ENCODE data around the gene GIMAP6.
"Not testable (repeated sequence)": the region's sequence is repeated elsewhere in the genome, so short reads cannot be mapped to it uniquely, and the experiment has no call there.

Gene GIMAP6

DNA sequence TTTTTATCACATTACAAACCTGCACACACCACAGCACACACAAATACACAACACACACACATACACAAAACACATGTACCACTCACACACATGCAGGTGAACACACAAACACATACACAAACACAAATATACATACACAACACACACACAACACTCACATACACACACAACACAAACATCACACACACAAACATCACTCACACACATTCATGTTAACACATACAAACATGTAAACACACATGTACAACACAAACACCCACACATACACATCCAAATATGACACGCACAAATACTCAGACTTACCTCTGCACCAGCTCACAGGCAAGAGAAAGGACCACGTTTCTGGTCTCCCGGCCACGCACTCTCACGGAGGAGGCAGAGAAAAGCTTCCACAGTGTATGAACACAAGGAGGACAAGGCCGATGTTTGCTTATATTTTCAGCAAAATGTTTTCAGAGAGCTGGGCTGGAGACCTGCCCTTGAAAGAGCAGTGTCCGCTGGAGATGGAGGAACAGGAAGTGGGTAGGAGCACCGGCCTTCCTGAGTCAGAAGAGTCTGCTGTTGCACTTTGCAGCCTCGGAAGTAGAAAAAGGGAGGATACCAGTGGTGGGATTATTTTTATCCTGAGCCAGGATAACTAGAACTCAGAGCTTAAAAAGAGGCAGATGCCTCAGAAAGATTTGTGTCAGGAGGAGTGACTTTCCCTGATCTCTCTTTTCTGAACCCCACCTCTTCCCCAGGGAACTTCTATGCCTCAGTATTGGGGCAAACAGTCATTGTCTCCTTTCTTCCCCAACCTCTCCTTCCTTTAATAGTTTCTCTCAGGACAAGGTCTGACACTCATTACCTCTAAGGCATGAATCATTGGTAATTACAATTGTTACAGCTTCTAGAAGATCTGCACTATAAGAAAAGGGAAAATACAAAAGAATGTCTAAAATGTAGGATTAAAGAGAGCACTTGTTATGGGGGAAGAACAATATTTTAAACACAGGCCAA, at the start of gene GIMAP6:
Gene GIMAP6, minus strand, starts transcription at position 520 of the 999 bp plus-strand sequence. CDS start 2,243 bp downstream, outside the sequence.
- Histone ChIP-seq H3K4me3 (ENCODE audit: low read length) (no peak within 1 kb of the TSS), H2AFZ (ENCODE audit: low read depth, low read length) (no peak within 1 kb of the TSS), H3K36me3 (ENCODE audit: insufficient read depth, low read length) (no peaks in the 10 kb centered on the region), H3K4me1 (ENCODE audit: insufficient read depth, low read length) (no peaks in the 10 kb centered on the region), H3K9me3 (ENCODE audit: low read length) (no peaks in the 10 kb centered on the region), H3K27me3 (ENCODE audit: insufficient read depth, low read length) (no peaks in the 10 kb centered on the region)

DNA sequence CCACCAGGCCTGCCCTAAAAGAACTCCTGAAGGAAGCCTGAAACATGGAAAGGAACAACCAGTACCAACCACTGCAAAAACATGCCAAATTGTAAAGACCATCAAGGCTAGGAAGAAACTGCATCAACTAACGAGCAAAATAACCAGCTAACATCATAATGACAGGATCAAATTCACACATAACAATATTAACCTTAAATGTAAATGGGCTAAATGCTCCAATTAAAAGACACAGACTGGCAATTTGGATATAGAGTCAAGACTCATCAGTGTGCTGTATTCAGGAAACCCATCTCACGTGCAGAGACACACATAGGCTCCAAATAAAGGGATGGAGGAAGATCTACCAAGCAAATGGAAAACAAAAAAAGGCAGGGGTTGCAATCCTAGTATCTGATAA, 48.2 kb upstream of the GIMAP6 start:
- not testable (repeated sequence) for H2AFZ ChIP-seq (ENCODE audit: low read depth, low read length); H3K9me3 ChIP-seq (ENCODE audit: low read length); H3K4me3 ChIP-seq (ENCODE audit: low read length); H3K4me1 ChIP-seq (ENCODE audit: insufficient read depth, low read length); H3K36me3 ChIP-seq (ENCODE audit: insufficient read depth, low read length); H3K27me3 ChIP-seq (ENCODE audit: insufficient read depth, low read length)

DNA sequence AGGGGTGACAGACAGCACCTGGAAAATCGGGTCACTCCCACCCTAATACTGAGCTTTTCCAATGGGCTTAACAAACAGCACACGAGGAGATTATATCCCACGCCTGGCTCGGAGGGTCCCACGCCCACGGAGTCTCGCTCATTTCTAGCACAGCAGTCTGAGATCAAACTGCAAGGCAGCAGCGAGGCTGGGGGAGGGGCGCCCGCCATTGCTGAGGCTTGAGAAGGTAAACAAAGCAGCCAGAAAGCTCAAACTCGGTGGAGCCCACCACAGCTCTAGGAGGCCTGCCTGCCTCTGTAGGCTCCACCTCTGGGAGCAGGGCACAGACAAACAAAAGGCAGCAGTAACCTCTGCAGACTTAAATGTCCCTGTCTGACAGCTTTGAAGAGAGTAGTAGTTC, 46.4 kb upstream of the GIMAP6 start:
- H3K36me3 ChIP-seq (ENCODE audit: insufficient read depth, low read length); H3K9me3 ChIP-seq (ENCODE audit: low read length); H3K4me3 ChIP-seq (ENCODE audit: low read length); H3K4me1 ChIP-seq (ENCODE audit: insufficient read depth, low read length); H3K27me3 ChIP-seq (ENCODE audit: insufficient read depth, low read length); H2AFZ ChIP-seq (ENCODE audit: low read depth, low read length): not testable (repeated sequence)

DNA sequence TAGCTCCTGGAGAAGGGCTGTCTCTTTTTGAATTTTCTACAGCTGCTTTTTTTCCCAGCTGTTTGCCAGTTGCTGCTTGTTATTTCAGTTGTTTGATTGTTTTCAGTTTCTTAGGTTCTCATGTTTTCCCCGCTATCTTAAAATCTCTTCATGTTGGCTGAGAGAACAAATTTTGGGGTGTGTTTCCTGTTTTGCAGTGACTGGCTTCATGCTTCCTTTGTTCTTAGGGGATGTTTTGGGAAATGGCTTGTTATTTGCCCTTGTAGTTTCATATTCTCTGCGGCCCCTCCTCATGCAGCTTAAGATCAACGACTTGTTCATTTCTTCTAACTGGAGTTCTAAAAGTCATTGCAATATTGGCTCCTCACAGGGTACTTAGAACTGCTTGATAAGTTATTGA, 44.7 kb upstream of the GIMAP6 start:
- H3K36me3 ChIP-seq (ENCODE audit: insufficient read depth, low read length); H2AFZ ChIP-seq (ENCODE audit: low read depth, low read length); H3K9me3 ChIP-seq (ENCODE audit: low read length); H3K4me1 ChIP-seq (ENCODE audit: insufficient read depth, low read length); H3K27me3 ChIP-seq (ENCODE audit: insufficient read depth, low read length); H3K4me3 ChIP-seq (ENCODE audit: low read length): not testable (repeated sequence)

DNA sequence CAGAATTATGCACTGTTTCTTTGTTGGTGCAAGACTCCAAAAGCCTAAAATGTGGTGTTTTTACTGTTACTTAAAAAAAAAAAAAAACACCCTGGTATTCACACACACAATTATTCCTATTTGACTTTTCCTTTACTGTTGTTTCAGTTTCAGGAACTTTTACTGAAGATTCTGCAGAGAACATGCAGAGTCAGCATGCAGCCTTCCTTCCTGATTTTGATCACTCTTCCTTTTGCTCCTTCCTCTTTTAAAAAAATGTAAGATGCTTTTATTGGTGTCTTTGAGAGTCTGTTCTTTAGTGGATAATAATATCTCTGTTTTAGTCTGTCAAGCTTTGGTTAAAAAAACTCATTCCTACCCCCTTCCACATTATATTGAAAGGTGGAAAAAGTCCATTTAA, 44.1 kb upstream of the GIMAP6 start:
- H3K36me3 ChIP-seq (ENCODE audit: insufficient read depth, low read length); H3K27me3 ChIP-seq (ENCODE audit: insufficient read depth, low read length); H3K9me3 ChIP-seq (ENCODE audit: low read length); H2AFZ ChIP-seq (ENCODE audit: low read depth, low read length); H3K4me1 ChIP-seq (ENCODE audit: insufficient read depth, low read length); H3K4me3 ChIP-seq (ENCODE audit: low read length): not testable (repeated sequence)

- no peak overlapping the region for H2AFZ ChIP-seq (ENCODE audit: low read depth, low read length)
- H3K9me3 ChIP-seq (ENCODE audit: low read length), result no peaks in the 10 kb centered on the region
- no peaks in the 10 kb centered on the region for H3K4me1 ChIP-seq (ENCODE audit: insufficient read depth, low read length)
- no peaks in the 10 kb centered on the region for H3K36me3 ChIP-seq (ENCODE audit: insufficient read depth, low read length)
- no peaks in the 10 kb centered on the region for H3K27me3 ChIP-seq (ENCODE audit: insufficient read depth, low read length)
- no peak overlapping the region for H3K4me3 ChIP-seq (ENCODE audit: low read length)
Observed at GRCh38 chr7:150675714-150676113, 43.5 kb upstream of the GIMAP6 start.

DNA sequence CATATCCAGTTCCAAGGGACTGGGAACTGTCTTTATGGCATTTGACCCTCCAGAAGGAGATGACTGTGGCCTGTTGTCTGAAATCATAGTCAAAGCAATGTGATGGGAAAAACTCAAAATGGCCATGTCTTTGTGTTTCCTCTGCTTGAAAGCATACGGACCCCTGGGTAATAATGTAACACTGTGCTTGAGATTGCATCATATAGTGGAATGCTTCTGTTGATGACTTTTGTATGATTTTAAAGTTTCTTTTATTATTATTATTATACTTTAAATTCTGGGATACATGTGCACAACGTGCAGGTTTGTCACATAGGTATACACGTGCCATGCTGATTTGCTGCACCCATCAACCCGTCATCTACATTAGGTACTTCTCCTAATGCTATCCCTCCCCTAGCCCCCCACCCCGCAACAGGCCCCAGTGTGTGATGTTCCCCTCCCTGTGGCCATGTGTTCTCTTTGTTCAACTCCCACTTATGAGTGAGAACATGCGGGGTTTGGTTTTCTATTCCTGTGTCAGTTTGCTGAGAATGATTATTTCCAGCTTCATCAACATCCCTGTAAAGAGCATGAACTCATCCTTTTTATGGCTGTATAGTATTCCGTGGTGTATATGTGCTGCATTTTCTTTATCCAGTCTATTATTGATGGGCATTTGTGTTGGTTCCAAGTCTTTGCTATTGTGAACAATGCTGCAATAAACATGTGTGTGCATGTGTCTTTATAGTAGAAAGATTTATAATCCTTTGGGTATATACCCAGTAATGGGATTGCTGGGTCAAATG, 39.8 kb upstream of the GIMAP6 start:
- not testable (repeated sequence) for H3K36me3 ChIP-seq (ENCODE audit: insufficient read depth, low read length); H2AFZ ChIP-seq (ENCODE audit: low read depth, low read length); H3K4me3 ChIP-seq (ENCODE audit: low read length); H3K4me1 ChIP-seq (ENCODE audit: insufficient read depth, low read length); H3K27me3 ChIP-seq (ENCODE audit: insufficient read depth, low read length); H3K9me3 ChIP-seq (ENCODE audit: low read length)

- H3K9me3 ChIP-seq (ENCODE audit: low read length), result no peaks in the 10 kb centered on the region
- H3K4me1 ChIP-seq (ENCODE audit: insufficient read depth, low read length), result no peaks in the 10 kb centered on the region
- no peak overlapping the region for H3K4me3 ChIP-seq (ENCODE audit: low read length)
- H3K36me3 ChIP-seq (ENCODE audit: insufficient read depth, low read length), result no peaks in the 10 kb centered on the region
- no peak overlapping the region for H2AFZ ChIP-seq (ENCODE audit: low read depth, low read length)
- H3K27me3 ChIP-seq (ENCODE audit: insufficient read depth, low read length), result no peaks in the 10 kb centered on the region
Observed at GRCh38 chr7:150668977-150669376, 36.8 kb upstream of the GIMAP6 start.

GRCh38 chr7:150668472-150668911, 36.3 kb upstream of the GIMAP6 start:
- Histone ChIP-seq H2AFZ (ENCODE audit: low read depth, low read length) (no peak overlapping the region), H3K9me3 (ENCODE audit: low read length) (no peaks in the 10 kb centered on the region), H3K4me1 (ENCODE audit: insufficient read depth, low read length) (no peaks in the 10 kb centered on the region), H3K36me3 (ENCODE audit: insufficient read depth, low read length) (no peaks in the 10 kb centered on the region), H3K4me3 (ENCODE audit: low read length) (no peak overlapping the region), H3K27me3 (ENCODE audit: insufficient read depth, low read length) (no peaks in the 10 kb centered on the region)

DNA sequence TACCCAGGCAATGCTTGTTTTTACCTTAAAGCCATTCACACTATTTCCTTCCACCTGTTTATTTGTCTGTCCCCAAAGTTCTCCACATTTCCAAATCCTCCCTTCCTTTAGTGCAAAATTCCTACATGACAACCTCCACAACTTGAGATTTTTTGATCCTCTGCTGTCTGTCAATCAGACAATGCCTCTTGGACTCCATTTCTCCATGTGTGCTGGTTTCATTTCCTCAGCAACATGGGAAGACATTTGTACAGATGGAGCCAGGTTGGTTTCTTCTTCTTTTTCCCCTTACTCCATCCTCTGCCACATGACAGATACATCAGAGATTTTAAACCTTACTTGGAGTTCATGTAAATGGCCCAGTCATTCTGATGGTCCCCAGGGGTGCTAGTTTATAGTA, 34.2 kb upstream of the GIMAP6 start:
- H3K9me3 ChIP-seq (ENCODE audit: low read length), result no peaks in the 10 kb centered on the region
- no peaks in the 10 kb centered on the region for H3K4me1 ChIP-seq (ENCODE audit: insufficient read depth, low read length)
- no peaks in the 10 kb centered on the region for H3K27me3 ChIP-seq (ENCODE audit: insufficient read depth, low read length)
- H2AFZ ChIP-seq (ENCODE audit: low read depth, low read length), result no peak overlapping the region
- H3K36me3 ChIP-seq (ENCODE audit: insufficient read depth, low read length), result no peaks in the 10 kb centered on the region
- H3K4me3 ChIP-seq (ENCODE audit: low read length), result no peak overlapping the region

GRCh38 chr7:150665896-150666295, 33.7 kb upstream of the GIMAP6 start:
- Histone ChIP-seq H3K27me3 (ENCODE audit: insufficient read depth, low read length) (no peaks in the 10 kb centered on the region), H3K4me1 (ENCODE audit: insufficient read depth, low read length) (no peaks in the 10 kb centered on the region), H3K4me3 (ENCODE audit: low read length) (no peak overlapping the region), H2AFZ (ENCODE audit: low read depth, low read length) (no peak overlapping the region), H3K9me3 (ENCODE audit: low read length) (no peaks in the 10 kb centered on the region), H3K36me3 (ENCODE audit: insufficient read depth, low read length) (no peaks in the 10 kb centered on the region)

GRCh38 chr7:150665089-150665748, 33.0 kb upstream of the GIMAP6 start:
- Histone ChIP-seq H3K27me3 (ENCODE audit: insufficient read depth, low read length) (no peaks in the 10 kb centered on the region), H3K4me3 (ENCODE audit: low read length) (no peak overlapping the region), H3K4me1 (ENCODE audit: insufficient read depth, low read length) (no peaks in the 10 kb centered on the region), H3K9me3 (ENCODE audit: low read length) (no peaks in the 10 kb centered on the region), H3K36me3 (ENCODE audit: insufficient read depth, low read length) (no peaks in the 10 kb centered on the region), H2AFZ (ENCODE audit: low read depth, low read length) (no peak overlapping the region)
